H1 (cell line): ENCODE measurements around the gene KRT5.

Experiments
- BCL11A ChIP-seq, 2 experiments: IDR thresholded peaks; one replicate each; pipeline ENCODE4 v1.6.1; 2011; ENCODE audit warnings: low read depth in 2 of 2, low read length in 2 of 2, mild to moderate bottlenecking in 2 of 2
- CREB1 ChIP-seq: IDR thresholded peaks from 2 replicates; pipeline ENCODE4 v1.6.1; 2012; ENCODE audit warnings: inconsistent platforms
- CTCF ChIP-seq, 3 experiments: IDR thresholded peaks; 1 replicate in 2 of 3; 2 replicates in 1 of 3; pipeline versions ENCODE4 v1.5.1 to v1.6.1; 2011; ENCODE audit warnings: low read length in 3 of 3, mild to moderate bottlenecking in 3 of 3, inconsistent platforms in 2 of 3, low read depth in 1 of 3, moderate library complexity in 1 of 3; ENCODE audit not compliant: insufficient read depth in 1 of 3; ENCODE audit errors: control extremely low read depth in 1 of 3
- EP300 ChIP-seq, 2 experiments: IDR thresholded peaks; 1 replicate in 1 of 2; 2 replicates in 1 of 2; pipeline ENCODE4 v1.6.1; 2011 to 2012; ENCODE audit warnings: low read depth in 2 of 2, low read length in 2 of 2, mild to moderate bottlenecking in 2 of 2, borderline replicate concordance in 1 of 2, inconsistent platforms in 1 of 2, moderate library complexity in 1 of 2
- EZH2 ChIP-seq: fragments of 200-600 bp; sonication (generic); IDR thresholded peaks from 2 replicates; pipeline ENCODE4 v1.7.1; 2012; ENCODE audit warnings: low read depth, mild to moderate bottlenecking, moderate library complexity, low read length, inconsistent platforms; ENCODE audit not compliant: severe bottlenecking
- GABPA ChIP-seq: IDR thresholded peaks from 2 replicates; pipeline ENCODE4 v1.6.1; 2011; ENCODE audit warnings: mild to moderate bottlenecking, low read length, moderate library complexity, borderline replicate concordance; ENCODE audit not compliant: insufficient read depth
- MAX ChIP-seq: IDR thresholded peaks from 2 replicates; pipeline ENCODE4 v1.6.1; 2012; ENCODE audit warnings: inconsistent platforms
- POLR2A ChIP-seq, 2 experiments: IDR thresholded peaks; 1 replicate in 1 of 2; 2 replicates in 1 of 2; pipeline ENCODE4 v1.6.1; 2011; ENCODE audit warnings: low read depth in 2 of 2, low read length in 2 of 2, mild to moderate bottlenecking in 2 of 2; ENCODE audit errors: control extremely low read depth in 1 of 2
- RAD21 ChIP-seq, 2 experiments: IDR thresholded peaks in 1 of 2; conservative IDR thresholded peaks in 1 of 2; 2 replicates each; pipeline ENCODE4 v1.6.1; 2011; ENCODE audit warnings: low read depth in 2 of 2, low read length in 2 of 2, improper control_type of control experiment in 1 of 2, inconsistent platforms in 1 of 2, mild to moderate bottlenecking in 1 of 2, moderate library complexity in 1 of 2
- SIN3A ChIP-seq, 2 experiments: IDR thresholded peaks in 1 of 2; conservative IDR thresholded peaks in 1 of 2; 2 replicates each; pipeline ENCODE4 v1.6.1; 2011 to 2012; ENCODE audit warnings: low read length in 2 of 2, improper control_type of control experiment in 1 of 2, low read depth in 1 of 2, mild to moderate bottlenecking in 1 of 2

- no peak for TF ChIP-seq CTCF (IDR thresholded peaks at IDR 0.05; ENCODE audit: control extremely low read depth in 1 of 3, insufficient read depth in 1 of 3, low read depth in 1 of 3, low read length in 3 of 3)
- TF ChIP-seq POLR2A (IDR thresholded peaks at IDR 0.05; ENCODE audit: control extremely low read depth in 1 of 2, low read depth in 2 of 2, low read length in 2 of 2) = no peak
- TF ChIP-seq GABPA = no peak
- TF ChIP-seq EP300 (IDR thresholded peaks at IDR 0.05; ENCODE audit: borderline replicate concordance in 1 of 2, low read depth in 2 of 2, low read length in 2 of 2) = no peak
- no peak for TF ChIP-seq EZH2
- TF ChIP-seq RAD21 (IDR thresholded peaks at IDR 0.05 in 1 of 2, conservative IDR thresholded peaks at IDR 0.05 in 1 of 2; ENCODE audit: low read depth in 2 of 2, low read length in 2 of 2) = no peak
- TF ChIP-seq CREB1 = no peak
- TF ChIP-seq MAX = no peak
- no peak for TF ChIP-seq BCL11A (IDR thresholded peaks at IDR 0.05; ENCODE audit: low read depth in 2 of 2, low read length in 2 of 2)
- no peak for TF ChIP-seq SIN3A (conservative IDR thresholded peaks at IDR 0.05 in 1 of 2, IDR thresholded peaks at IDR 0.05 in 1 of 2; ENCODE audit: low read depth in 1 of 2, low read length in 2 of 2)
Observed at GRCh38 chr12:52519387-52519703, 849 bp downstream of the KRT5 start.
